H7 (cell line): ENCODE results near the gene JAZF1. TPM values are rescaled to one million over a fixed set of nuclear protein-coding genes. Genes with fewer than 3 reads are reported as not detected.

Experiments used
- DNase-seq: peaks from one replicate; pipeline ENCODE4 v3.0.0; 2012
- H3K27me3 ChIP-seq: 2 replicates; pipeline ENCODE4 v1.6.0; 2011; ENCODE audit warnings: mild to moderate bottlenecking, low read length; ENCODE audit not compliant: control insufficient read depth, insufficient read depth
- H3K36me3 ChIP-seq: replicated peaks from 2 replicates; pipeline ENCODE4 v1.5.1; 2011; ENCODE audit warnings: low read length; ENCODE audit not compliant: control insufficient read depth, insufficient read depth
- H3K4me3 ChIP-seq: 2 replicates; pipeline ENCODE4 v1.5.1; 2011; ENCODE audit warnings: low read depth, mild to moderate bottlenecking, control low read depth, low read length, moderate library complexity; ENCODE audit not compliant: insufficient read depth
- total RNA-seq: library from RNA; depleted of rRNA; stranded (reverse); fragments of >200 nt; shearing (Covaris generic); gene quantifications from 2 replicates; pipeline ENCODE4 v1.2.3, GENCODE V29; 2014

Gene JAZF1
- total RNA-seq, 1 experiment from 2014 or later = 11.3 TPM

DNA sequence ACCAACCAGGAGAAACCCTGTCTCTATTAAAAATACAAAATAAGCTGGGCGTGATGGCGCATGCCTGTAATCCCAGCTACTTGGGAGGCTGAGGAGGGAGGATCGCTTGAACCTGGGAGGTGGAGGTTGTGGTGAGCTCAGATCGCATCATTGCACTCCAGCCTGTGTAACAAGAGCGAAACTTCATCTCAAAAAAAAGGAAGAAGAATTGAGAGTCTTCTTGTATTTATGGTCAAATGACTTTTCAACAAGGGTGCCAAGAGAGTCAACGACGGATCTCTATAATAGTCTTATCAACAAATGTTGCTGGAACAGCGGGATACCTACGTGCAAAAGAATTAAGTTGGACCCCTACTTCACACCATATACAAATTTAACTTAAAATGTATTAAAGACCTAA is 21.6 kb upstream of the JAZF1 start:
- no peaks in the 10 kb centered on the region for H3K36me3 ChIP-seq
- no peak for DNase-seq

DNA sequence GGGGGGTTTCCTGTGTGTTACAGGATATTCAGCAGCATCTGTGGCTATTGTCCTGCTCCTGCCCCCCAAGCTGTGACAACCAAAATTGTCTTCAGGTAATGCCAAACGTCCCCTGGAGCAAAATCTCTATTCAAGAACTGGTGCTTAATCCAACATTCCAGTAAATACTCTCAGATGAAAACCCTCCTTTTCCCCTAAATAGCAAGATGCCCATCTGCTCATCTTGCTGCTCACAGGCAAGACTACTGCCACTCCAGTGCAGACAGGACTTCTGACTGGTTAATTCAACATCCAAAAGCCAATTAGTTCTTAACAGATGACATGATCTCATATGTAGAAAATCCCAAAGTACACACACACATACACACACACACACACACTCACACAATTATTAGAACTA is 20.5 kb upstream of the JAZF1 start:
- no peaks in the 10 kb centered on the region for H3K27me3 ChIP-seq
- no peaks in the 10 kb centered on the region for H3K36me3 ChIP-seq
- H3K4me3 ChIP-seq = no peak overlapping the region
- DNase-seq = no peak

More for the DNA sequence above, 21.6 kb upstream of the JAZF1 start:
- H3K27me3 ChIP-seq = no peaks in the 10 kb centered on the region
- no peak overlapping the region for H3K4me3 ChIP-seq

- no peak overlapping the region for H3K4me3 ChIP-seq
- DNase-seq = no peak
These were observed 20.0 kb upstream of the JAZF1 start for GRCh38 chr7:28200598-28200997.

DNA sequence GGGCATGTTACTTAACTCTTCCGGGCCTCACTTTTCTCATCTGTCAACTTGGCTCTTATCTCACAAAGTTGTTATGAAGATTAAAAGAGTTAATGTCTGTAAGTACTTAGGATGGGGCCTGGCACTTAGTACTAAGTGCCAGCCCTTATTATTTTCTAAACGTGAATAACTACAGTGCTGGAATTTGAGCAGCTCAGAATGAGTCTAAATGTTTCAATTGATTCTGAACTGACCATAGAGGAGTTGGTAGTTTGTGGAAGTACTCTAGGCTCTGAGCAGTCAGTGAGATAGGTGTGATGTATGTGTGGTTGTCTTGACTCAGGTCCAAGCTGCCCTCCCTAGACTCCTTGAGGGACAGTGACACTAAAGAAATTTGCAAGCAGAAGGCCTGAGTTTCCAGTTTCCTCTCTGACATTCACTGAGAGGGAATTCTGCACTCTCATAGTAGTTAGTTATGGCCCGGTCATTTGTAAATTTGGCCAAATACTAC is 18.5 kb upstream of the JAZF1 start:
- no peaks in the 10 kb centered on the region for H3K36me3 ChIP-seq
- H3K27me3 ChIP-seq = no peaks in the 10 kb centered on the region
- no peak for DNase-seq
- H3K4me3 ChIP-seq = no peak overlapping the region

More at GRCh38 chr7:28200598-28200997, 20.0 kb upstream of the JAZF1 start:
- Histone ChIP-seq H3K36me3 (no peaks in the 10 kb centered on the region), H3K27me3 (no peaks in the 10 kb centered on the region)

- no peaks in the 10 kb centered on the region for H3K27me3 ChIP-seq
- H3K4me3 ChIP-seq = no peak overlapping the region
- no peak for DNase-seq
- H3K36me3 ChIP-seq = no peaks in the 10 kb centered on the region
These were observed 15.5 kb upstream of the JAZF1 start for GRCh38 chr7:28195910-28196620.

DNA sequence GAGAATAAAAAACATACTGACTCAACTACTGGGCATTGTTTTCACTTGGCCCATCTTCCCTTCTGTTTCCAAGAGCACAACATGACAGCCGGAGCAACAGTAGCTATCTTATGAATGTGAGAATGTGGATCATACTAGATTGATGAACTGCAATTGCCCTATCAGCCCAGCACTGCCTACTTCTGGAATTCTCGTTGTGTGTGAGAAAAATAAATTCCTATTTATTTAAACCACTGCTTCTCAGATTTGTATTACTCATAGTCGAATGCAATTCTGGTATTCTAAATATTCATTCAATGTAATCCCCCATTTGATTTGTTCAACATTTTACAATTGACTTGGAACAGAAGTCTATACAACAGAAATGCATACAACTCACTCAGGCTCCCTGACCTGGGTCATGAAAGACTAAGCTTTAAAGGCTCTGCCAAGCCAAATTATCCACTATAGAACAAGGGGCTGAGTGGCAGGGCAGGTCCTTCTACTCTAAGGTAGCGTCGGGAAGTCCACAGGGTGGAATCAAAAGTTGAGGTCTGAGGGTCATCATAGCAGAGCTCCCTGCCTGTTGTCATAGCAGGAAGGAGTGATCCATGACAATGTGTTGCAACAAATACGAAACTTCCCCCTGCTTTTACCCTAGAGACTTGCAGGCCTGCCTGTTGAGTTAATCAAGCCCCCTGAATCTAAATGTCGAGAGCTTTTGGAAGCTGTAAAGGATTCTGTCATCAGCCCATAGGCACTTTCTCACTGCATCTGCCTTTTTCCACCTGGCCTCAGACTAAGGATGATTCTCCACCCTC is 12.4 kb upstream of the JAZF1 start:
- no peaks in the 10 kb centered on the region for H3K36me3 ChIP-seq
- DNase-seq = no peak
- no peaks in the 10 kb centered on the region for H3K27me3 ChIP-seq

GRCh38 chr7:28191751-28192150 is 11.2 kb upstream of the JAZF1 start:
- Histone ChIP-seq H3K27me3 (no peaks in the 10 kb centered on the region), H3K4me3 (no peak overlapping the region), H3K36me3 (no peaks in the 10 kb centered on the region)
- no peak for DNase-seq

More for the DNA sequence above, 12.4 kb upstream of the JAZF1 start:
- no peak overlapping the region for H3K4me3 ChIP-seq

DNA sequence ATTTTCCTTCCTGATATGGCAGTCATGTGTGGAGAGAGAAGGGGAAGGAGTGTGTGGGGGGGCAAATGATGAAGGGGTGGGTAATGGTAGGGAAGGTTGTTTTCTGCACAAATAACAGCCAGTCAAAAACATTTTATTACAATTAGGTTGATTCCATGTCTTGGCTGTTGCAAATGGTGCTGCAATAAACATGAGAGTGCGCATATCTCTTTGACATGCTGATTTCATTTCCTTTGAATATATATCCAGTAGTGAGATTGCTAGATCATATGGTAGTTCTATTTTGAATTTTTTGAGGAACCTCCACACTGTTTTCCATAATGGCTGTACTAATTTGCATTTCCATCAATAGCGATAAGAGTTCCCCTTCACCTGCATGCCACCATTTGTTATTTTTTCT is 10.6 kb upstream of the JAZF1 start:
- DNase-seq = no peak
- no peaks in the 10 kb centered on the region for H3K27me3 ChIP-seq
- H3K36me3 ChIP-seq = no peaks in the 10 kb centered on the region
- no peak overlapping the region for H3K4me3 ChIP-seq

DNA sequence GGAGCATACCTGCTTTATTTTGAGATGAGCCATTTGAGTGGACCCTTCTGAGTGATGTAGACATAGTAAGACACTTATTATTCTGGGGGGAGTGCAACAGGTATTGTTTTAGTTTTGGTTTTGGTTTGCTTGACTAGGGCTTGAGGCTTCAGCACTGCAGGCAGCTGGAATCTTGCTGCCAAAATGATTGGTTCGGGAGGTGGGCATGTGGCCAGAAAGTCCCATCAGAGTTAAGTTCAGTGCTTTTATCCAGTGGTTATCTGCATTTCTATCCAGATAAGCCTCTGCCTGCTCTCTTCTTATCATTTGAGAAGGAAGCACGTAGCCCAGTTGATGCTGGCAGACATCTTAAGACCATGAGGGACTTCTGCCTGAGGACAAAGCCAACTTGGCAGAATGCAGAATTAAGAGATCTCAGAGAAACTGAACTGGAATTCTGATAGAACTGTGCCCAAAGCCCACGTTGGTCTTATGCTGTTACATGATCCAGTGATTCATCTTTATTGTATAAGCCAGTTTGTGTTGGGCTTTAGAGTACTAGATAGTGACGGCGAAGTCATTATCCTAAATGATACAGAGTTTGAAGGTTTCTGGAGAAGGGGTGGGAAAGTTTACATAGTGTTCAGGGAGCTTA is 9.6 kb upstream of the JAZF1 start:
- no peak for DNase-seq
- H3K27me3 ChIP-seq = no peaks in the 10 kb centered on the region
- H3K4me3 ChIP-seq = no peak overlapping the region
- H3K36me3 ChIP-seq = no peaks in the 10 kb centered on the region

GRCh38 chr7:28187012-28187411 is 6.4 kb upstream of the JAZF1 start:
- no peak overlapping the region for H3K4me3 ChIP-seq
- H3K27me3 ChIP-seq = no peaks in the 10 kb centered on the region
- H3K36me3 ChIP-seq = no peaks in the 10 kb centered on the region
- no peak for DNase-seq

DNA sequence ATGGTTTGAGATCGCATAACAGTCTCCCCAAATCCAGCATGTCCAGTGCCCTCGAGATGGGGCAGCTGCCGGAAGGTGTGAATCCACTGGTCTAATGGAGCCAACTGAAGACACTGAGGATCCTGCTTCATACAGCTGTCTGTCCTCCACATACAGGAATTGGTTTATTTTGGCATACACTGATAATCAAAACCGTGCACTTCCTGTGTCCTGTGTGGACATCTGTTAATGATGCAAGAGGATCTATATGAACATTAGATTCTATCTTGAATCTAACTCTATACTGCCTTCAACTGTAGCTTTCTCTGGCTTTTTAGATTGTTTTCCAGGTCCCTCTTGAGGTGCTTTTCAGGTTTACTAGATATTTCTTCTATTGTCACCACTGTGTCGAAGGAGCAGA is 3.0 kb upstream of the JAZF1 start:
- Histone ChIP-seq H3K4me3 (no peak overlapping the region), H3K27me3 (no peaks in the 10 kb centered on the region; the same call in none of the 2 replicates), H3K36me3 (no peaks in the 10 kb centered on the region)
- DNase-seq = no peak

DNA sequence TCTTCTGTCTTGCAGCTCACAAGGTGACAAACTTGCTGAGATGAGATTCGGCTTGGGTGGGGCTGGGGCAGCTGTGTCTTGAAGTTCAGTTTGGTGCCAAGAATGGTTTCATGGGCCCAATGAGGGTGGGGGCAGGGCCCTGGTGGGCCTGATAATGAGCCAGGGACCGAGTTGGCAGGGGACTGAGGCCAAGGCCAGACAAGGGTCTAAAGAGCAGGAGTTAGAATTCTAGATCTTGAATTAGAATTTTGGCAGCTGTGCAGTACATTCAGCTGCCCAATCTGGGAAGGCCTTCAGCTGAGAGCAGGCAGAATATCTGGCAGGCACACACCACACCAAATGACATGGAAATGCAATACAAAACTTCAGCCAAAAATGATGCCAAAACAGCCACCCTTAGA is 1.5 kb upstream of the JAZF1 start:
- no peak for DNase-seq
- Histone ChIP-seq H3K4me3 (no peak overlapping the region), H3K27me3 (no peaks in the 10 kb centered on the region; the same call in none of the 2 replicates), H3K36me3 (no peaks in the 10 kb centered on the region)

- DNase-seq = no peak
- peak overlapping the region; percentile 64; the same call in 1 of the 2 replicates for H3K4me3 ChIP-seq
- no peaks in the 10 kb centered on the region; the same call in none of the 2 replicates for H3K27me3 ChIP-seq
- no peaks in the 10 kb centered on the region for H3K36me3 ChIP-seq
These were observed 821 bp upstream of the JAZF1 start for GRCh38 chr7:28181416-28181815.

GRCh38 chr7:28180031-28180363 is 598 bp downstream of the JAZF1 start:
- no peaks in the 10 kb centered on the region; the same call in none of the 2 replicates for H3K27me3 ChIP-seq
- H3K36me3 ChIP-seq = no peaks in the 10 kb centered on the region
- H3K4me3 ChIP-seq = peak overlapping the region; percentile 64
- DNase-seq = no peak
